GM19372 (cell line): ENCODE measurements around the gene COBLL1.

ENCODE experiments used
- ATAC-seq: cut with Tn5 transposase; IDR thresholded peaks from one replicate; pipeline ENCODE4 v1.9.1; 2021; ENCODE audit warnings: mild to moderate bottlenecking, low read depth, moderate library complexity; ENCODE audit not compliant: unreplicated experiment

COBLL1 gene

GRCh38 chr2:164642946-164643555, 198.6 kb downstream of the COBLL1 start:
- ATAC-seq: no peak

GRCh38 chr2:164642268-164642667, 199.4 kb downstream of the COBLL1 start:
- no peak for ATAC-seq
